IPS-18c (cell line): ENCODE data around the gene CELF2.

ENCODE experiments used
- H3K4me3 ChIP-seq: 2 replicates; pipeline ENCODE4 v1.7.0; 2013; ENCODE audit warnings: low read depth, mild to moderate bottlenecking, low read length, moderate library complexity; ENCODE audit not compliant: insufficient read depth
- H3K9me3 ChIP-seq: one replicate; pipeline ENCODE4 v1.6.1; 2013; ENCODE audit warnings: mild to moderate bottlenecking, low read length, moderate library complexity; ENCODE audit not compliant: control insufficient read depth, insufficient read depth

Gene CELF2

GRCh38 chr10:11242443-11243387, 225.0 kb downstream of the CELF2 start:
- Histone ChIP-seq H3K9me3 (peaks cover 2% of the 10 kb centered on the region), H3K4me3 (no peak overlapping the region)

GRCh38 chr10:11243425-11244222, 226.0 kb downstream of the CELF2 start:
- H3K9me3 ChIP-seq = peaks cover 2% of the 10 kb centered on the region
- H3K4me3 ChIP-seq = no peak overlapping the region

- Histone ChIP-seq H3K9me3 (peaks cover 2% of the 10 kb centered on the region), H3K4me3 (no peak overlapping the region)
Observed at GRCh38 chr10:11245095-11245479, 227.4 kb downstream of the CELF2 start.

- H3K9me3 ChIP-seq = peaks cover 2% of the 10 kb centered on the region
- no peak overlapping the region for H3K4me3 ChIP-seq
Observed at GRCh38 chr10:11245510-11245909, 227.8 kb downstream of the CELF2 start.

DNA sequence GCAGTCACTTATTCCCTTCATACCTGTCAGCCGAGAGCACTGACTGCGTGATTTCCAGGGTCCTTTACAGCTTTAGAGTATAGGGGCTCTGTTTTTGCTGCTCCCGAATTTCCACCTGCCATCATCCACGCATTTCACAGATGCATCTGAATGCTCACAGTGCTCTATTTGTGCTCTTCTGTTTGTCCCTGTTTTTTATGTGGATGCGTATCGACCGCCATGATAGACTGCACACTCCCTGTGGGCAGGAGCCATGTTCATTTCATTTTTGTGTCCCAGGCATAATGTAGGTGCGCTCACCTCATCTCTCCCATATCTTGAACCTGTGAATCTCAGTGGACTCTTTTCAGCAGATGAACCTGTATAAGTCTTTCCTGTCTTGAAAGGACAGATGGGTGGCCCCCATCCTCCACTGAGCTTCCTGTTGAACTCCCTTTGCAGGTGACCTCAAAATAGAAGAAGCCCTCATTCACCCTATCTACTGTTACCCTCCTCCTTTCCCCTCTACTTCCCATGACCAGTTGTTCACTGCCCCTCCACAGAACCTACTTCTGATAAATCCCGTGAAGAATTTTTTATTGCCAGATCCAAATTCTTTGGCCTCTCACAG, 228.4 kb downstream of the CELF2 start:
- no peak overlapping the region for H3K4me3 ChIP-seq

GRCh38 chr10:11246752-11247467, 229.2 kb downstream of the CELF2 start:
- Histone ChIP-seq H3K4me3 (no peak overlapping the region), H3K9me3 (peaks cover 2% of the 10 kb centered on the region)

More for the DNA sequence above, 228.4 kb downstream of the CELF2 start:
- H3K9me3 ChIP-seq = peaks cover 2% of the 10 kb centered on the region

DNA sequence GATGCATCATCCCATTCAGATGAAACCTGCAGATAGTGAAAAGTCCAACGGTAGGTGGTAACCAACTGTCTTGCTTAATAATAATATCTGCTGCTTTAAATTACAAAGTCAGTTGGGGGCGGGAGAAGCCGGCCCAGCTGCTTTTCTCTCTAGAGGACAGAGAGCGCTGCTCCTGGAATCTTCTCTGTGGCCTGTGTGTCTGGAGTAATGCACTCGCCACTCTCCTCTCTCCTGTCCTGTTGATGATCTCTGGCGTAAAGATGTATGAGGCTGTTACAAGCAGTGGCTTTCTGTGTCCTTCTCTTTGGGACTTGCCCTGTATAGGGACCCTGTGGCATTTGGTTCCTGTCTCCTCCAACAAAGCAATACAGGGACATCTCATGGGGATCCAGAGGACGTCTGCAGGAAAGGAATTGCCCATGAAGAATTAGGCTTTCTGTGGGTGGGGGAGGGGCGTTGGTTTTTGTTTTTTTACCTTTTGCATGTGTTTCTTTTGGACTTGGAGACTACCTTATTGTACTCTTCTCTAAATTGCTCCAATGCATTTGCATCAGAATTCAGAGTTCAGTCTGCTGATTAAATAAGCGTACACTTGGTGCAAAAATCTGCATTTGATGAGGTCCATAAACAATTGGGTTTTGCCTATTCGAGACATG, 231.6 kb downstream of the CELF2 start:
- Histone ChIP-seq H3K4me3 (no peak overlapping the region), H3K9me3 (peaks cover 2% of the 10 kb centered on the region)

- H3K9me3 ChIP-seq = peaks cover 2% of the 10 kb centered on the region
Observed at GRCh38 chr10:11249808-11250195, 232.1 kb downstream of the CELF2 start.

DNA sequence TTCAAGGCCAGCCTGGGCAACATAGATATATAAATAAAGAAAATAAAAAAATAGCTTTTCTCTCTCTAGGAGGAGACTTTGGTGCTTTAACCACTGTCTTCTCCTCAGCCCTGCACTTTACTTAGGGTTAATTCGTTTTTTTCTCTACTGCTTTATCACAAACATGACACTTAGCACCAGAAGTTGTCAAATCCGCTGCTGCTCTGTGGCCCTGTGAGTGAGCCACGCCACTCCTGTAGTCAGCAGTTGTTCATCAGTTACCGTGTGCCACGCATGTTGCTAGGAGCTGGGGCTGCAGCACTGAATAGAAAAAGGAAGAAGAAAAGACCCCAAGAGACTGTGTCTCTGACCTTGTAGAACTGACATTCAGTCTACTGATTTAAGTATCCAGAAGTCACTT, 232.6 kb downstream of the CELF2 start:
- Histone ChIP-seq H3K9me3 (peaks cover 2% of the 10 kb centered on the region), H3K4me3 (no peak overlapping the region)

More at GRCh38 chr10:11249808-11250195, 232.1 kb downstream of the CELF2 start:
- no peak overlapping the region for H3K4me3 ChIP-seq

- no peak overlapping the region for H3K4me3 ChIP-seq
Observed at GRCh38 chr10:11252887-11253286, 235.2 kb downstream of the CELF2 start.

DNA sequence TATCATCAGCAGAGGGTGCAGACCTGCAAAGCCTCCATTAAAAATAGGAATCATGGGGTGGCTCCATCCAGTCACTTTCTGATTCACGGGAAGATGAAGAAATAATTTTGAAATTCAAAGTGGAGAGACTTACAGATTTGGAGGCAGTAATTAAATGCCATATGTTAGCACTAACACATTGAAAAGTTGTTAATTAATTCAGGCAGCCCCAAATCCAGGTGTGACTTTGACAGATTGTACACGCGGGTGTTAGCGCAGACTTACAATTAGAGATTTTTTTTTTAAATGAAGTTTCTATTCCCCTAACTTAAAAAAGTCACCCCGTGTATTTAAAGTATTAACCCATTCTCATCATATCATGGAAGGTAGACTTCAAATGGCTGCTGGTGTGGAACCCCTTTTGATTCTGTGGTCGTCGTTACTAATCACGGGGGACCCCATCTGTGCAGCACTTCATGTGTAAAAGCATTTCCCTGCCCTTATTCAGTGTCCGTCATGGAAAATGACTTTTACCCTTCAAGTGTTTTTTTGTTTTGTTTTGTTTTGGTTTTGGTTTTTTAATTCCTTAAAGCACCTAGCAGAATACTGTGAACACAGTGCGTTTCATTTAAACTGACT, 235.8 kb downstream of the CELF2 start:
- Histone ChIP-seq H3K4me3 (no peak overlapping the region), H3K9me3 (no peaks in the 10 kb centered on the region)

More at GRCh38 chr10:11252887-11253286, 235.2 kb downstream of the CELF2 start:
- H3K9me3 ChIP-seq = no peaks in the 10 kb centered on the region

DNA sequence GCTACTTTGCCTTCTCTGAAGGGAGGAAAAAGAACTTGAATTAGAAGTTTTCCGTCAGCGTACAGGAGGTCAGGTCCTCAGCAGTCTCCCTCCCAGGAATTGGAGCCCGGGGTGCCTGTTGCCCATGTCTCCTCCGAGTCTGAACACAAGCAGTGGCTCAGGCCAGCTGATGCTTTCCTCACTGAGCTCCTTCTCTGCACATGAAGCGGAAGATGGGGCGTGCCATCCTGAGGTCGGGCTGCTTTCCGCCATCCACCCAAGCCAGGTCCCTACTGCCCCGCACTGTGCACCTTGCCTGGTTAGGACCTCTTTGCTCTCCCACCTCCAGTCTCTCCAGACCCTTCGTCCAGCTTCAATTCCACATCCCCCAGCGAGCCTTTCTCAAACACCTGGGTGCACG, 237.5 kb downstream of the CELF2 start:
- Histone ChIP-seq H3K9me3 (no peaks in the 10 kb centered on the region), H3K4me3 (no peak overlapping the region)

- no peak overlapping the region for H3K4me3 ChIP-seq
- H3K9me3 ChIP-seq = no peaks in the 10 kb centered on the region
Observed at GRCh38 chr10:11255796-11256444, 238.2 kb downstream of the CELF2 start.

DNA sequence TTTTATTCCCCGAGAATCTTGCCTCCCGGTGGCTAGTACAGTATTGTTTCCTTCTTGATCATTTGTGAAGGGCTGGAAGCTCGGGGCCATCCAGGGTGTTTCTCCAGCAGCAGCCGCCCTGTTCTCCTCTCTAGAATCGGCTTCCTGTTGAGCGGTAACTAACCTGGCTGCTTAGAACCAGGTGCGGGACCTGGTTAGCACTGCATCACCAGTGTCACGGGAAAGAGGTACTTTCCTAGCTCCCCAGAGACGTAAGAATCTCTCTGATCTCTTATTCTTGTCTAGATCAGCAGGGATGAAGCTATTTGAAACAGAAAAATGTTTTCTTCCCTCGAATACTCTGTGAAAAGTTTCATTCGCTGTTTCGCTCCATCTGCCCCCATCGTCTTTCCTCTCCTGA, 239.2 kb downstream of the CELF2 start:
- Histone ChIP-seq H3K4me3 (no peak overlapping the region), H3K9me3 (no peaks in the 10 kb centered on the region)

- peaks cover 3% of the 10 kb centered on the region for H3K9me3 ChIP-seq
- no peak overlapping the region for H3K4me3 ChIP-seq
Observed at GRCh38 chr10:11257440-11258090, 239.9 kb downstream of the CELF2 start.
